CD4-positive, alpha-beta T cell (primary cell): ENCODE measurements around the gene DIP2C. TPM values are rescaled to one million over a fixed set of nuclear protein-coding genes. Genes with fewer than 3 reads are reported as not detected.
"Not testable (repeated sequence)": the region's sequence is repeated elsewhere in the genome, so short reads cannot be mapped to it uniquely, and the experiment has no call there.

ENCODE experiments used
- ATAC-seq: fragments of 200-7000 bp; cut with Tn5 transposase; one replicate; pipeline ENCODE4 v1.10.0; 2022; ENCODE audit warnings: mild to moderate bottlenecking; ENCODE audit not compliant: poor library complexity
- CTCF ChIA-PET: fragments of 350-600 bp; sonication (Branson Sonifier 250); formaldehyde crosslinking; loops from one replicate; lab custom pipeline; 2021; ENCODE audit warnings: antibody characterized with exemption, inconsistent platforms; lab: Charles Lee
- POLR2A ChIA-PET: fragments of 350-600 bp; sonication (Branson Sonifier 250); formaldehyde crosslinking; loops from one replicate; lab custom pipeline; 2021; ENCODE audit warnings: antibody characterized with exemption, inconsistent platforms; lab: Charles Lee
- DNase-seq, 14 experiments: peaks; one replicate each; pipeline ENCODE4 v3.0.0-alpha.2; 2013 to 2020; ENCODE audit warnings: mixed read lengths in 2 of 14
- H3K27ac ChIP-seq, 2 donors: one replicate each; pipeline versions ENCODE4 v1.5.1 to v1.7.0; 2013; ENCODE audit warnings: low read length in 2 of 2, low read depth in 1 of 2, mild to moderate bottlenecking in 1 of 2
- H3K27me3 ChIP-seq, 2 experiments: 1 replicate in 1 of 2; 2 replicates in 1 of 2; pipeline versions ENCODE4 v1.6.1 to v1.7.0; 2013; ENCODE audit warnings: low read length in 2 of 2, control low read depth in 1 of 2, mild to moderate bottlenecking in 1 of 2, moderate library complexity in 1 of 2; ENCODE audit not compliant: insufficient read depth in 2 of 2, control insufficient read depth in 1 of 2
- H3K36me3 ChIP-seq: one replicate; pipeline ENCODE4 v1.6.1; 2013; ENCODE audit warnings: low read length, control low read depth; ENCODE audit not compliant: insufficient read depth
- H3K4me1 ChIP-seq: one replicate; pipeline ENCODE4 v1.6.1; 2013; ENCODE audit warnings: low read length, control low read depth; ENCODE audit not compliant: insufficient read depth
- H3K4me3 ChIP-seq: one replicate; pipeline ENCODE4 v1.5.1; 2013; ENCODE audit warnings: mild to moderate bottlenecking, low read length, moderate library complexity
- H3K9me3 ChIP-seq, 2 experiments: 1 replicate in 1 of 2; 2 replicates in 1 of 2; pipeline versions ENCODE4 v1.6.1 to v1.7.0; 2013; ENCODE audit warnings: low read length in 2 of 2, mild to moderate bottlenecking in 2 of 2, control low read depth in 1 of 2, moderate library complexity in 1 of 2; ENCODE audit not compliant: control insufficient read depth in 1 of 2, insufficient read depth in 1 of 2
- H3K27ac Mint-ChIP-seq: one replicate; pipeline ENCODE4 v1.8.0; 2020; ENCODE audit warnings: mixed read lengths
- H3K27me3 Mint-ChIP-seq: one replicate; pipeline ENCODE4 v1.8.0; 2021; ENCODE audit warnings: mixed read lengths
- H3K36me3 Mint-ChIP-seq: one replicate; pipeline ENCODE4 v1.8.0; 2021; ENCODE audit warnings: low read depth, mixed read lengths
- H3K4me1 Mint-ChIP-seq: one replicate; pipeline ENCODE4 v1.8.0; 2021; ENCODE audit warnings: low read depth, mixed read lengths
- H3K4me3 Mint-ChIP-seq: one replicate; pipeline ENCODE4 v1.8.0; 2020; ENCODE audit warnings: mild to moderate bottlenecking, mixed read lengths
- H3K9me3 Mint-ChIP-seq: one replicate; pipeline ENCODE4 v1.8.0; 2020; ENCODE audit warnings: mixed read lengths
- intact Hi-C, 2 experiments: fragments of 100-400 bp; cut with DNase I in 1 of 2; cut with micrococcal nuclease in 1 of 2; formaldehyde crosslinking; loops; one replicate each; pipeline versions ENCODE4 v1.15.1 to v1.9.0; 2023 to 2025; cut with DNase I, micrococcal nuclease
- total RNA-seq, 174 experiments: library from RNA in 2 of 174; stranded (reverse) in 2 of 174; gene quantifications; one replicate each; pipeline ENCODE4 v1.2.3 and lab custom pipeline; 2021 to 2026
- TF ChIP-seq, protein P1 (sequence below): fragments of 200-600 bp; IDR thresholded peaks from one replicate; pipeline ENCODE4 v1.8.0; 2022; ENCODE audit warnings: antibody characterized with exemption, mild to moderate bottlenecking

DIP2C gene
- total RNA-seq, 2 experiments from 2014 or later: 4.1 TPM

- H3K36me3 ChIP-seq: no peaks in the 10 kb centered on the region
- no peaks in the 10 kb centered on the region for H3K4me1 ChIP-seq
- Mint-ChIP-seq H3K36me3 (no peaks in the 10 kb centered on the region), H3K27ac (no peak overlapping the region), H3K4me3 (no peak overlapping the region), H3K4me1 (no peaks in the 10 kb centered on the region), H3K27me3 (peaks cover 29% of the 10 kb centered on the region), H3K9me3 (no peaks in the 10 kb centered on the region)
- no peak for ATAC-seq
- no peak for DNase-seq
- TF ChIP-seq, protein P1, sequence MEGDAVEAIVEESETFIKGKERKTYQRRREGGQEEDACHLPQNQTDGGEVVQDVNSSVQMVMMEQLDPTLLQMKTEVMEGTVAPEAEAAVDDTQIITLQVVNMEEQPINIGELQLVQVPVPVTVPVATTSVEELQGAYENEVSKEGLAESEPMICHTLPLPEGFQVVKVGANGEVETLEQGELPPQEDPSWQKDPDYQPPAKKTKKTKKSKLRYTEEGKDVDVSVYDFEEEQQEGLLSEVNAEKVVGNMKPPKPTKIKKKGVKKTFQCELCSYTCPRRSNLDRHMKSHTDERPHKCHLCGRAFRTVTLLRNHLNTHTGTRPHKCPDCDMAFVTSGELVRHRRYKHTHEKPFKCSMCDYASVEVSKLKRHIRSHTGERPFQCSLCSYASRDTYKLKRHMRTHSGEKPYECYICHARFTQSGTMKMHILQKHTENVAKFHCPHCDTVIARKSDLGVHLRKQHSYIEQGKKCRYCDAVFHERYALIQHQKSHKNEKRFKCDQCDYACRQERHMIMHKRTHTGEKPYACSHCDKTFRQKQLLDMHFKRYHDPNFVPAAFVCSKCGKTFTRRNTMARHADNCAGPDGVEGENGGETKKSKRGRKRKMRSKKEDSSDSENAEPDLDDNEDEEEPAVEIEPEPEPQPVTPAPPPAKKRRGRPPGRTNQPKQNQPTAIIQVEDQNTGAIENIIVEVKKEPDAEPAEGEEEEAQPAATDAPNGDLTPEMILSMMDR: no peak
- ChIA-PET CTCF (no interaction called here), POLR2A (no interaction called here)
- intact Hi-C loops: no loop called here
- H3K9me3 ChIP-seq: no peaks in the 10 kb centered on the region
- no peak overlapping the region for H3K27ac ChIP-seq
- no peaks in the 10 kb centered on the region for H3K27me3 ChIP-seq
- H3K4me3 ChIP-seq: no peak overlapping the region
Measured at GRCh38 chr10:533611-534010, 155.9 kb downstream of the DIP2C start.

- no peaks in the 10 kb centered on the region for H3K4me1 Mint-ChIP-seq
- no peaks in the 10 kb centered on the region for H3K9me3 Mint-ChIP-seq
- H3K27me3 ChIP-seq: no peaks in the 10 kb centered on the region
- POLR2A ChIA-PET: no interaction called here
- no peak overlapping the region for H3K4me3 ChIP-seq
- no peak overlapping the region for H3K27ac ChIP-seq
- no peaks in the 10 kb centered on the region for H3K9me3 ChIP-seq
- H3K36me3 Mint-ChIP-seq: no peaks in the 10 kb centered on the region
- intact Hi-C loops: no loop called here
- TF ChIP-seq, protein P1: no peak
- H3K4me1 ChIP-seq: no peaks in the 10 kb centered on the region
- H3K27ac Mint-ChIP-seq: no peak overlapping the region
- ATAC-seq (no peak), DNase-seq (no peak)
- H3K4me3 Mint-ChIP-seq: no peak overlapping the region
- no peaks in the 10 kb centered on the region for H3K36me3 ChIP-seq
- peaks cover 25% of the 10 kb centered on the region for H3K27me3 Mint-ChIP-seq
- CTCF ChIA-PET: no interaction called here
Measured at GRCh38 chr10:533186-533585, 156.3 kb downstream of the DIP2C start.

DNA sequence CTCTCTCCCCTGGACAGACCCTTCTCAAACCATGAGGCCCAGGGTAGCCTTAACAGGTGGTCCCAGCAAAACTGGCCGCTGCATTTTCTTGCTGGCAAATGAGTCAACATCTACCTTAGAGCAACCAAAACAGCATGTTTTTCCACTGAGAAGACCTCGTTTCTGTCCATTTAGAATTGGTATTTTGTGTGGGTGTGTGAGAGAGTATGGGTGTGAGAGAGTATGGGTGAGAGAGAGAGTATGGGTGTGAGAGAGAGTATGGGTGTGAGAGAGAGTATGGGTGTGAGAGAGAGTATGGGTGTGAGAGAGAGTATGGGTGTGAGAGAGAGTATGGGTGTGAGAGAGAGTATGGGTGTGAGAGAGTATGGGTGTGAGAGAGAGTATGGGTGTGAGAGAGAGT lies 157.1 kb downstream of the DIP2C start:
- H3K27me3 ChIP-seq, H3K4me3 ChIP-seq, H3K4me1 ChIP-seq, H3K36me3 Mint-ChIP-seq, H3K4me1 Mint-ChIP-seq, H3K27ac Mint-ChIP-seq, CTCF ChIA-PET, DNase-seq, ATAC-seq, intact Hi-C loops, H3K9me3 Mint-ChIP-seq, H3K9me3 ChIP-seq, H3K36me3 ChIP-seq, POLR2A ChIA-PET, H3K27ac ChIP-seq, H3K4me3 Mint-ChIP-seq: not testable (repeated sequence)
- H3K27me3 Mint-ChIP-seq: peaks cover 17% of the 10 kb centered on the region

DNA sequence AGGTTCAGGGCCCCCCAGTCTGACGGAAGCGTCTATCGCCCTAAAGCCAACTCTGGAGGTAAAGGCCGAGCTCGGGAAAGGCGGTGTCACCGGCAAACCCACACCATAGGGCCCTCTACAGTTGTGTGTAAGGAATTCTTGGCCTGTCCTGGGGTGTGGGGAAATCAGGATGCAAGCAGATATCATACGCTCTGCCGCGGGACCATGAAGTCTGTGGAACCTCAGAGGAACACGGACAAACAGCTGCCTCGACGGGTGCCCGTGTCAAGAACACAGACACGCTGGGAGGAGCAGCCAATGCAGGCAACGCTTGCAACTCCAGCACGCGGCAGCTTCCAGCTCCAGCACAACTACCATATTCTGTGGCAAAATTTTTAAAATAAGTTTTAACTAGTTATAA lies 157.9 kb downstream of the DIP2C start:
- Mint-ChIP-seq H3K27ac (no peak overlapping the region), H3K4me3 (no peak overlapping the region), H3K36me3 (no peaks in the 10 kb centered on the region), H3K27me3 (peaks cover 12% of the 10 kb centered on the region), H3K4me1 (no peaks in the 10 kb centered on the region), H3K9me3 (no peaks in the 10 kb centered on the region)
- intact Hi-C loops: loop anchor here in 1 of 2 experiments (2.0 kb wide), 1 partner anchor 355 kb away; no protein-coding TSS in a partner anchor
- no peaks in the 10 kb centered on the region for H3K9me3 ChIP-seq
- H3K4me3 ChIP-seq: no peak overlapping the region
- H3K27ac ChIP-seq: no peak overlapping the region
- H3K27me3 ChIP-seq: no peaks in the 10 kb centered on the region
- TF ChIP-seq, protein P1: no peak
- H3K36me3 ChIP-seq: no peaks in the 10 kb centered on the region
- ATAC-seq: no peak
- no peak for DNase-seq
- ChIA-PET CTCF (no interaction called here), POLR2A (no interaction called here)
- no peaks in the 10 kb centered on the region for H3K4me1 ChIP-seq
